Epidermal melanocyte (primary cell): ENCODE results near the gene SORL1.

Experiments
- DNase-seq: peaks from one replicate; pipeline ENCODE4 v3.0.0; 2011; ENCODE audit warnings: low spot score; ENCODE audit not compliant: insufficient read length

SORL1 gene

DNA sequence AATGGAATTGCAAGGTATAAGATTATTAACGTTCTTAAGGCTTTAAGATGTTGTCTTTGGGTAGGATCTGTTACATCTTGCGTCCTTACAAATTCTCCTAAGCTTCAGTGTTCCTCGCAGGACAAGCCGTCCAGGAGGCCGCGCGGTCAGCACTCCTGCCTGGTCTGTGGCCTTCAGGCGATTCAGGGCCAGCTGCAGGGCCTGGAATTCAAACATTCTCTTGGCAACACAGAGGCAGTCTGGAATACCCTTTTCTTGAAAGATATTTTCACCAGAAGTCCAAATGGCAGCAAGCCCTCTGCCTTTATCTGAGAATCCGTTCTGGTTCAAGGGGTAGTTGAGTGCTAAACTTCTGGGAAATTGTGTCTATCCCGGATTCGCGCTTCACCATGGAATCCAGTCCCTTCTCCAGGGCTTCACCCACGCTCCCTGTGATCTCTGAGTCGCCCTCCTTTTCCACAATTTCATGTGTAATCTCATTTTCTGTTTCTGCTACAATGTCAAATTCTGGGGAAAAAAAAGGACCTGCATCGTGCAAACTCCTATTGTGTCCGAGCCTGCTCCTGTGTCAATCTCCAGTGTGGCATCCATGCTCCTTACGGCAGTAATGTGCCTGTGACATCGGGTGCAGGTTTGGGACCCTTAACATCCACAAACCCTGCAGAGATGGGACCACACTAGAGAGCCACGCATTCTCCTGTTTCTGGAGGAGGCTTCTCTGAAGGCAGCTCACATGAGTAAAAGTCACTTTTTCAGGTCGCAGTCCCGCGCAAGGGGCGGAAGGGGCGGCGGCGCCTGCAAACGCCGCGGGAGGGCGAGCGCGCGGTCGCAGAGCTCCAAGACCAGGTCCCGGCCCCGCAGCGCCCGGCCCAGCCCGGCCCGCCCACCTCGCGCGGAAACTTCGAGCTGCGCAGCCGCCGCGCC, 25.4 kb upstream of the SORL1 start:
- DNase-seq: no peak

DNA sequence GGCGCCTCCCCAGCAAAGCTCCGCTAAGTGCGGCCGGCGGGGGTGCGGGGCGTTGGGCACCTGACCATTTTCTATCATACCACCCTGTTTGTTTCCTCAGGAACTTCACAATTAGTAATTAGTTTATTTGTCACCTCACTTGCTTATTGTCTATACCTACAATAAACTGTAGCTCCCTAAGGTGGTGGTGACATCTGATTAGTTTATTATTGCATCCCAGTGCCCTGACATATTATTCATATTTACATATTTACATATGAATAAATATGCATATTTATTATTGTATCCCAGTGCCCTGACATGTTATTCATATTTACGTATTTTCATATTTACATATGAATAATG, 24.7 kb upstream of the SORL1 start:
- DNase-seq: no peak

DNA sequence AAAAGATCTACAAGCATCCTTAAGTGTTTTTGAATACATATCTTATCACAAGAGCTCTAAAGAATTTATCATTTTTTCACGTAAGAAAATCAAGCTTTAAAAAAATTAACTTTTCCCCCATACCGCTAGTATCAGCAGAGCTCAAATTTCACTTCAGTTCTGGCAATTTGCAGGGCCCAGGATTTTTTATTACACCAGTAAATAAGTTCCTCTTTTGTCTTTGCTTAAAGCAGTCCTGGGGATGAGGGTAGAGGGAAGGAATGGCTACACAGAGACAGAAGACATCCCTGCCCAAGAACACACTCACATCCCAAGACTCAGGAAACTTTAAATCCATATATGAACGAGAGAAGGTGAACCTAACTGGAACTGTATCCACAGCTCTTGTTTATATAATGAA, 22.6 kb upstream of the SORL1 start:
- no peak for DNase-seq

GRCh38 chr11:121431820-121432526, 20.1 kb upstream of the SORL1 start:
- DNase-seq: no peak

- no peak for DNase-seq
Measured at GRCh38 chr11:121435132-121435531, 17.0 kb upstream of the SORL1 start.

GRCh38 chr11:121435551-121436511, 16.3 kb upstream of the SORL1 start:
- no peak for DNase-seq

GRCh38 chr11:121437018-121437685, 15.0 kb upstream of the SORL1 start:
- DNase-seq: no peak

GRCh38 chr11:121437686-121438078, 14.4 kb upstream of the SORL1 start:
- no peak for DNase-seq

- DNase-seq: no peak
Measured at GRCh38 chr11:121439337-121439736, 12.8 kb upstream of the SORL1 start.

DNA sequence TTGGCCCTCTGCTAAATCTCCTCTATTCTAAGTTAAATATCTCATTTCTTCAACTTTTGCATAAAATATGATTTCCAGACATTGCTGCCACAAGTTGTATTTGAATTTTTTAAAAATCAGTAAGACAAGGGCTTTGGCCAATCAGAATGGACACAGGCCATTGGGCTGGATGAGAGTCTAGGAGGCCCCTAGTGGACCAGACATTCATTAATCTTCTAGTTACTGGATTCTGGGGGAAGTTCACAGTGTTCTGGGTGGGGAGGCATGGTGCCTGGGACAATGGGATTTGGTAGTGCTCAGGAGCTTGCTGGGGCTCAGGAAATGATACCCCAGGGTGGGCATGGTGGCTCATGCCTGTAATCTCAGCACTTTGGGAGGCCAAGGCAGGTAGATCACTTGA, 12.4 kb upstream of the SORL1 start:
- DNase-seq: no peak

- DNase-seq: no peak
Measured at GRCh38 chr11:121441521-121441920, 10.6 kb upstream of the SORL1 start.

GRCh38 chr11:121443688-121444275, 8.3 kb upstream of the SORL1 start:
- DNase-seq: no peak

DNA sequence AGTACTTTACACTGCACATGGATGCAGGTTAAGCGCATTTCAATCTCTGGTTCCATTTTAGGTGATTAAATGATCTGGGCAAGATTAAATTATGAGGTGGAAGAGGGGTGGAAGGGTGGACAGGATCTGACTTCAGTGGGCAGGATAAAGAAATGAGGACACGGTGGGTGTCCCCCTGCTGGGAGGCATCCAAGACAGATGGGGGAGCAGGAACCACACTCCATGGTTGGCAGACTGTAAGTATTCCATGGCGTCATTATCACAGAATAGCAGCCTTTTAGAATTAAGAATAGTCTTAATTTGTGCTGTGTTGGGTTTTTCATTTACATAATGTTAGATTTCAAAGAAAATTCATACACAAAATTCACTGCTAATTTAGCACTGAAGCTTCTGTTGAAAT, 7.6 kb upstream of the SORL1 start:
- DNase-seq: no peak

- no peak for DNase-seq
Measured at GRCh38 chr11:121445071-121445768, 6.9 kb upstream of the SORL1 start.

DNA sequence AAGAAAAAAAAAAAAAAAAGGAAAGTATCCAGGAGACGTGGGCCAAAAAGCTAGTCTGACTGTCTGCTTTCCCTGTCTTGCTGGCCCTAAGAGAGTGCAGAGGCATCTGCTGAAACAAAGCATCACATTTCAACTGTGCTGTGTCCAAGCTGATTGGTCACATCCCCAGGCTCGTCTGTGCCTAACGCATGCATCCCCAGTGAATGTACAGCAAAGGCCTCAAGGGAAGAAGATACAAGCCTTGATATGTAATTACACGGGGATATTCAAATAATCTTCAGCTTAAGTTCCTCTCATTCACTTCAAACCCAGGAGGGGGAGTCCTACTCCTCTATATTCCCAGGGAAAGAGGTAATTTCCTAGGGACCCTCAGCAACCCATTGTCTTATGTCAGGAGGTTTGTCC, 5.4 kb upstream of the SORL1 start:
- DNase-seq: no peak

DNA sequence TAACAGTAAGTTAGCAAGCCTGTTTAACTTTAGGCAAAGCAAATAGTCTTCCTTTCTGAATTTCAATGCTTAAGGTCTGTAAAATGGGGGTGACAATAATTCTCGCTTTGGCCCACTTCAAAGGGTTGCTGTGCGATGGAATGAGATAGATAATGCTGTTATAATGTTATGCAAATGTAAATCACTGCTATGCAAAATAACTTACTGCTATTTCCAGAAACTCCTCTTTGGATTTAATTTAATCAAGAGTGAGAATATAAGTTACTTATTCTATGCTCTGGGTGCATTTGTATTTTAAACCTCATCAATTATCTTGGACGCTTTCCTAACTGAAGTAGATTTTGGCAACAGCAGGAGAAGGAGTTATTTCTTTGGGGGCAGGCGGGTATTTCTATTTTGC, 4.1 kb upstream of the SORL1 start:
- no peak for DNase-seq

- no peak for DNase-seq
Measured at GRCh38 chr11:121448431-121448941, 3.6 kb upstream of the SORL1 start.

DNA sequence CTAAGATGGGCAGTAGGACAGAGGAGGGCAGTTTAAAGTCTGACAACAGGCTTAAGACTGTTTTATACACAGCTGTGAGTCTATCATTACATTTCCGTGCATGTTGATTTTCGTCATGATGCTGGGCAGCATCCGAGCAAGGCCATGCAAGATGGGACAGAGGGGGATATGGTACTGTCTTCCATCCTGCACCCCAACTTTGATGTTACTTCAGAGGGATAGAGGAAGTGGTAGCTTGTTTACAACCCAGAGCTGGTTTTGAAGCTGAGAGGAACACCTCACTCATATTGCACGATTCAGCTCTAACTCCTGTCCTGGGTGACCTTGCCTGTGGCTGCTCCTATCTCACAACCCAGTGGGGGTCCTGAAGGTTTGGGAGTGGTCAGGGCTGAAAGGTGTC, 3.0 kb upstream of the SORL1 start:
- no peak for DNase-seq

DNA sequence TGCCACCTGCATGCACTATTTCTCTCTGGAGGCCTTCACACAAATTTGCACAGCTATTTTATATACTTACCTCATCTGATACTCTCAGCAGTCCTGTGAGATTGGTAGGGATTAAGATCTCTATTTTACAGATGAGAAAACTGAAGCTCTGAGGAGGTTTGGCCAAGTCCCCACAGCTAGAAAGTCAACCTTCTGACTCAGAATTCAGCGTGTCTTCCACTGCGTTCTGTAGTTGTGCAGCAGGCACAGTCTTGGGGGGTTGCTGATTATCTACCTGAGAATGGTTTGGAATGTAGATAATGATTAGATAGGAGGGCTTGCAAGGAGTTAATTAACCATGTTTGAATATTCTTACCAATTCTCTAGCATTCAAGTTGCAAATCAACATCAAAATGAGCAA, 2.5 kb upstream of the SORL1 start:
- no peak for DNase-seq

- DNase-seq: no peak
Measured at GRCh38 chr11:121450401-121450800, 1.7 kb upstream of the SORL1 start.
